Mucosa of stomach (tissue), 1 donor: ENCODE results near the gene ATRNL1.

Experiments used
- H3K27me3 ChIP-seq: one replicate; pipeline ENCODE4 v1.7.0; 2013; ENCODE audit warnings: mild to moderate bottlenecking, low read length; ENCODE audit not compliant: control insufficient read depth, insufficient read depth
- H3K36me3 ChIP-seq: one replicate; pipeline ENCODE4 v1.7.0; 2013; ENCODE audit warnings: low read length; ENCODE audit not compliant: control insufficient read depth, insufficient read depth
- H3K4me1 ChIP-seq: one replicate; pipeline ENCODE4 v1.7.0; 2013; ENCODE audit warnings: mild to moderate bottlenecking, low read length; ENCODE audit not compliant: control insufficient read depth, insufficient read depth
- H3K4me3 ChIP-seq: one replicate; pipeline ENCODE4 v1.7.0; 2013; ENCODE audit warnings: low read length
- H3K9ac ChIP-seq: one replicate; pipeline ENCODE4 v1.7.0; 2013; ENCODE audit warnings: mild to moderate bottlenecking, low read length, moderate library complexity
- H3K9me3 ChIP-seq: one replicate; pipeline ENCODE4 v1.7.0; 2013; ENCODE audit warnings: mild to moderate bottlenecking, low read length, moderate library complexity; ENCODE audit not compliant: control insufficient read depth
- donor health status: Pancreatic carcinoma.

ATRNL1 gene

GRCh38 chr10:115866691-115867090, 773.5 kb downstream of the ATRNL1 start:
- H3K9me3 ChIP-seq = no peaks in the 10 kb centered on the region

GRCh38 chr10:115867305-115867704, 774.1 kb downstream of the ATRNL1 start:
- Histone ChIP-seq H3K4me3 (no peak overlapping the region), H3K9ac (no peak overlapping the region), H3K4me1 (no peaks in the 10 kb centered on the region), H3K9me3 (no peaks in the 10 kb centered on the region), H3K27me3 (no peaks in the 10 kb centered on the region), H3K36me3 (no peaks in the 10 kb centered on the region)

More at GRCh38 chr10:115866691-115867090, 773.5 kb downstream of the ATRNL1 start:
- Histone ChIP-seq H3K27me3 (no peaks in the 10 kb centered on the region), H3K36me3 (no peaks in the 10 kb centered on the region), H3K4me3 (no peak overlapping the region), H3K9ac (no peak overlapping the region), H3K4me1 (no peaks in the 10 kb centered on the region)

GRCh38 chr10:115871855-115872254, 778.7 kb downstream of the ATRNL1 start:
- Histone ChIP-seq H3K36me3 (no peaks in the 10 kb centered on the region), H3K4me1 (no peaks in the 10 kb centered on the region), H3K9me3 (no peaks in the 10 kb centered on the region), H3K9ac (no peak overlapping the region), H3K27me3 (peaks cover 3% of the 10 kb centered on the region), H3K4me3 (no peak overlapping the region)

GRCh38 chr10:115875172-115875571, 782.0 kb downstream of the ATRNL1 start:
- Histone ChIP-seq H3K36me3 (no peaks in the 10 kb centered on the region), H3K27me3 (peaks cover 3% of the 10 kb centered on the region), H3K4me1 (no peaks in the 10 kb centered on the region), H3K4me3 (no peak overlapping the region), H3K9me3 (no peaks in the 10 kb centered on the region), H3K9ac (no peak overlapping the region)

- H3K4me1 ChIP-seq = no peaks in the 10 kb centered on the region
- H3K36me3 ChIP-seq = no peaks in the 10 kb centered on the region
- no peak overlapping the region for H3K4me3 ChIP-seq
- no peaks in the 10 kb centered on the region for H3K27me3 ChIP-seq
- no peaks in the 10 kb centered on the region for H3K9me3 ChIP-seq
- no peak overlapping the region for H3K9ac ChIP-seq
Measured at GRCh38 chr10:115879372-115880089, 786.4 kb downstream of the ATRNL1 start.

GRCh38 chr10:115882021-115882420, 788.9 kb downstream of the ATRNL1 start:
- no peaks in the 10 kb centered on the region for H3K36me3 ChIP-seq
- H3K9ac ChIP-seq = no peak overlapping the region
- H3K4me3 ChIP-seq = no peak overlapping the region
- H3K4me1 ChIP-seq = no peaks in the 10 kb centered on the region
- H3K9me3 ChIP-seq = no peaks in the 10 kb centered on the region
- H3K27me3 ChIP-seq = no peaks in the 10 kb centered on the region

GRCh38 chr10:115883372-115883771, 790.2 kb downstream of the ATRNL1 start:
- Histone ChIP-seq H3K9ac (no peak overlapping the region), H3K27me3 (no peaks in the 10 kb centered on the region), H3K36me3 (no peaks in the 10 kb centered on the region), H3K9me3 (no peaks in the 10 kb centered on the region), H3K4me1 (no peaks in the 10 kb centered on the region), H3K4me3 (no peak overlapping the region)

GRCh38 chr10:115884331-115884730, 791.2 kb downstream of the ATRNL1 start:
- Histone ChIP-seq H3K4me1 (no peaks in the 10 kb centered on the region), H3K9ac (no peak overlapping the region), H3K36me3 (no peaks in the 10 kb centered on the region), H3K27me3 (no peaks in the 10 kb centered on the region), H3K9me3 (no peaks in the 10 kb centered on the region), H3K4me3 (no peak overlapping the region)

- H3K9ac ChIP-seq = no peak overlapping the region
- H3K4me3 ChIP-seq = no peak overlapping the region
- H3K9me3 ChIP-seq = no peaks in the 10 kb centered on the region
- H3K27me3 ChIP-seq = no peaks in the 10 kb centered on the region
- H3K36me3 ChIP-seq = no peaks in the 10 kb centered on the region
- H3K4me1 ChIP-seq = no peaks in the 10 kb centered on the region
Measured at GRCh38 chr10:115895166-115895565, 802.0 kb downstream of the ATRNL1 start.

GRCh38 chr10:115898242-115898641, 805.1 kb downstream of the ATRNL1 start:
- H3K27me3 ChIP-seq = no peaks in the 10 kb centered on the region
- no peak overlapping the region for H3K9ac ChIP-seq
- H3K4me1 ChIP-seq = no peaks in the 10 kb centered on the region
- H3K9me3 ChIP-seq = no peaks in the 10 kb centered on the region
- no peak overlapping the region for H3K4me3 ChIP-seq
- no peaks in the 10 kb centered on the region for H3K36me3 ChIP-seq

- H3K4me3 ChIP-seq = no peak overlapping the region
- H3K4me1 ChIP-seq = no peaks in the 10 kb centered on the region
- H3K9ac ChIP-seq = no peak overlapping the region
- H3K36me3 ChIP-seq = no peaks in the 10 kb centered on the region
- no peaks in the 10 kb centered on the region for H3K9me3 ChIP-seq
- no peaks in the 10 kb centered on the region for H3K27me3 ChIP-seq
Measured at GRCh38 chr10:115902596-115902995, 809.4 kb downstream of the ATRNL1 start.

- H3K9me3 ChIP-seq = no peaks in the 10 kb centered on the region
- H3K27me3 ChIP-seq = no peaks in the 10 kb centered on the region
- no peak overlapping the region for H3K9ac ChIP-seq
- H3K36me3 ChIP-seq = no peaks in the 10 kb centered on the region
- H3K4me3 ChIP-seq = no peak overlapping the region
- no peaks in the 10 kb centered on the region for H3K4me1 ChIP-seq
Measured at GRCh38 chr10:115903207-115903606, 810.0 kb downstream of the ATRNL1 start.

GRCh38 chr10:115903845-115904244, 810.7 kb downstream of the ATRNL1 start:
- Histone ChIP-seq H3K27me3 (no peaks in the 10 kb centered on the region), H3K4me1 (no peaks in the 10 kb centered on the region), H3K9me3 (no peaks in the 10 kb centered on the region), H3K36me3 (no peaks in the 10 kb centered on the region), H3K9ac (no peak overlapping the region), H3K4me3 (no peak overlapping the region)
